Measurements from ENCODE around the gene EPSTI1.
"Not testable (repeated sequence)": the region's sequence is repeated elsewhere in the genome, so short reads cannot be mapped to it uniquely, and the experiment has no call there.

Gene EPSTI1, protein sequence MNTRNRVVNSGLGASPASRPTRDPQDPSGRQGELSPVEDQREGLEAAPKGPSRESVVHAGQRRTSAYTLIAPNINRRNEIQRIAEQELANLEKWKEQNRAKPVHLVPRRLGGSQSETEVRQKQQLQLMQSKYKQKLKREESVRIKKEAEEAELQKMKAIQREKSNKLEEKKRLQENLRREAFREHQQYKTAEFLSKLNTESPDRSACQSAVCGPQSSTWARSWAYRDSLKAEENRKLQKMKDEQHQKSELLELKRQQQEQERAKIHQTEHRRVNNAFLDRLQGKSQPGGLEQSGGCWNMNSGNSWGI

DNA sequence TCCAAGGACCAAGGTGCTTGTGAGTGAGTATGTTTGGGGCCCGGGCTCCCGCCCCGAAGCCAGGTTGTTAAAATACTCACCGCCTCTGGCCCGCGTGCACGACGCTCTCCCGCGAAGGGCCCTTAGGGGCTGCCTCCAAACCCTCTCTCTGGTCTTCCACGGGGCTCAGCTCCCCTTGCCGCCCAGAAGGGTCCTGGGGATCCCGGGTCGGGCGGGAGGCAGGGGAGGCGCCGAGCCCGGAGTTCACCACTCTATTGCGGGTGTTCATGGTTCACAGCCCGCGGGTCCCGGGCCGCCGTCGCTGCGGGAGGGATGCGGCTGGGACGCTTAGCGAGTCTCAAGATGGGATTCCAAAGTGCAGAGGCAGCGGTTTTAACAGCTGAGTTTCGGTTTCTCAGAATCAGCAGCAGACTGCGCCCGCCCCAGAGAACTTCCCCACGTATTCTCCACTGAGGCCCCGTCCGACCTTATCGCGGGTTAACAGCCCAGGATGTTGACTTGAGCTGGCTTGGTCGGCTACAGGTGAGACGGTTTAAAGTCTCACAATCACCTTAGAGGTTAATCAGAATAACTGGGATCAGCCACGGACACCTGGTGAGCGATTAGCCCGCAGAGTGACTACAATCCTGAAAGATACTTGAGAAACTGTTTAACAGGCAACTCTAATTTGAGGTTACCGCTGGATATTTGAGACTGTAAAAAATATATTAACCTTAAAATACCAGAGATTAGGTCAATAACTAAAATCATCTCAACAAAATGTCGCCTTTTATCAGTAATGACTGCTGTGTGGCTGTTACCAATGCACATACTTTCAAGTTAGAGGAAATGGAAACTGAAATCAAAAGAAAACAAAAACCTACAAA, at the start of gene EPSTI1:
TSS of gene EPSTI1 (minus strand) at position 344 of the 866 bp plus-strand sequence. CDS start at position 268, 76 bp downstream.
- no peak for DNase-seq

DNA sequence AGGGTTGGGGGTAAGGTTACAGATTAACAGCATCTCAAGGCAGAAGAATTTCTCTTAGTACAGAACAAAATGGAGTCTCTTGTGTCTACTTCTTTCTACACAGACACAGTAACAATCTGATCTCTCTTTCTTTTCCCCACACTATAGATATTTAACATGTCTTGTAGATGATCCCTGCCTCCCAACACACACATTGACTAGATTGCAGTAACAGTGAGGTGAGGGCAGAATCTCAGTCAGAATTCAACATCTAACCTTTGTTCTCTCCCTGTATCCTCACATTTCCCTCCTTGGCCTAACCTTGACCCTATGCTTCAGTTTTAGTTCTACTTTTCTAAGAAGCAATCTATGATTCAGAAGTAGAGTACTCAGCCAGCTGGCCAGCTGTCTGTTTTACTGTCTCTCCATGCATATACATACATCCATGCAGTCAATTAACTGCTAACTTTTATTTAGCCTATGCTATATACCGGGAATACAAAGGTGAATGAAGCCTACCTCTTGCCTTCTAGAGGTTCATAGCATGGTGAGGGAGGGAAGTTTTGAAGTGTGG, 49.4 kb upstream of the EPSTI1 start:
- DNase-seq, result no peak

DNA sequence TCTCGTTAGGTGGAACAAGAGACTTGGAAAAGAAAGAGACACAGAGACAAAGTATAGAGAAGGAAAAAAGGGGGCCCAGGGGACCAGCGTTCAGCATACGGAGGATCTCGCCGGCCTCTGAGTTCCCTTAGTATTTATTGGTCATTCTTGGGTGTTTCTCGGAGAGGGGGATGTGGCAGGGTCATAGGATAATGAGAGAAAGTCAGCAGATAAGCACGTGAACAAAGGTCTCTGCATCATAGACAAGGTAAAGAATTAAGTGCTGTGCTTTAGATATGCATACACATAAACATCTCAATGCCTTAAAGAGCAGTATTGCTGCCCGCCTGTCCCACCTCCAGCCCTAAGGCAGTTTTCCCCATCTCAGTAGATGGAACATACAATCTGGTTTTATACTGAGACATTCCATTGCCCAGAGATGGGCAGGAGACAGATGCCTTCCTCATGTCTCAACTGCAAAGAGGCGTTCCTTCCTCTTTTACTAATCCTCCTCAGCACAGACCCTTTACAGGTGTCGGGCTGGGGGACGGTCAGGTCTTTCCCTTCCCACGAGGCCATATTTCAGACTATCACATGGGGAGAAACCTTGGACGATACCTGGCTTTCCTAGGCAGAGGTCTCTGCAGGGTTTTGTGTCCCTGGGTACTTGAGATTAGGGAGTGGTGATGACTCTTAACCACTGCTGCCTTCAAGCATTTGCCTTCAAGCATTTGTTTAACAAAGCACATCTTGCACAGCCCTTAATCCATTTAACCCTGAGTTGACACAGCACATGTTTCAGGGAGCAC, 48.7 kb upstream of the EPSTI1 start:
- DNase-seq, result not testable (repeated sequence)

DNA sequence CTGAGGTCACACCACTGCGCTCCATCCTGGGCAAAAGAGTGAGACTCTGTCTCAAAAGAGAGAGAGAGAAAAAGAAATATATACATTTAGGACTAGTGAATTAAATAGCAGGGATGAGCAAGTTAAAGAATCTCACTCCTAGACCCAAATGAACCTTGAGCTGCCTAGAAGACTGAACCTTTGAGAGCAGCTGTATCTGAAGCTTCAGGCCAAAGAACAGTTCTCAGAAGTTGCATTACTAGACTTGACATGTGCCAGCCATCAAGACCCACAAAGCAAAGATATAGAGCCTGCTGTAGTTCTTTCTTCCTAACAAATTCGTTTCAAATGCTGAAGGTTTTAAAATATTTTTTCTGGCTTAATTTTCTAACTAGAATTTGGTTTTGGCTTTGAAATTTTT, 47.9 kb upstream of the EPSTI1 start:
- DNase-seq, result no peak

DNA sequence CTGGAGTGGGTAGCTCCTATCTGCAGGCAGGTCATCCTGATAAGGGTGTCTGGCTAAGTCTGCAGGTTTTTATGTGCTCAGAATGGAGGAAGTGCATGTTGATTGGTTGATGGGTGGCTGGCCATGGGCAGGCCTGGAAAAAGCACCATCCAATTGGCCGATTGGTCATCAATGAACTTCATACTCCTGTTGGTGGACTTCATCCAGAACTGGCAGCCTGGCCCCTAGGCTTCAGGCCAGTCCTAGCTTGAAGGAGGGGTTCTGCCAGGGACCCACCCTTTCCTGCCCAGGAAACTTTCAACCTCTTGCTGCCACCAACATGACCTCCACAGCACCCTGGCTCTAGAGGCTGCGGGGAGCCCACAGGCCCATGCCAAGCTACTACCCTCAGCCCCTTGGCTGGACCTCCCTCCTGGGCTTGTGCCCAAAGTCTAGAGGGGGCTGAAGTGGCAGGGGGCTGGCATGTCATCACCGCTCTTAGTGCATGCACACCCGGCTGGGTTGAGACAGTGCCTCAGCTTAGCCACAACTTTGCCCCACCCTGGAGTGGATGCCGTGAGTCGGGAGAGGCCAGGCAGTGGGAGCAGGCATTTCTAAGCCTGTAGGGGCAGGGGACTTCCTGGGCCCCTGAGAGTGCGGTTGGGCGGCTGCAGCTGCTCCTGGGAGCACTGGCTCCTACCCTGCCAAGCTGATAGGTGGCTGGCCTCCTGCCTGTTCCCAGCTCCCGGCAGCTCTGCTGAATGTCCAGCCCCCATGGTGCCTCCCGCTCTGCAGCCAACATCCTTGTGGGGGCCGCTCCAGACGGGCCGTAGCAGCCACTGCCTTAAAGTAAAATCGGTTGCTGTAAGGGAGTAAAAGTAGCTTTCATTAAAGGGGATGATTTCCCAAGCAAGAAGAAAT, 44.6 kb upstream of the EPSTI1 start:
- DNase-seq, result no peak

DNA sequence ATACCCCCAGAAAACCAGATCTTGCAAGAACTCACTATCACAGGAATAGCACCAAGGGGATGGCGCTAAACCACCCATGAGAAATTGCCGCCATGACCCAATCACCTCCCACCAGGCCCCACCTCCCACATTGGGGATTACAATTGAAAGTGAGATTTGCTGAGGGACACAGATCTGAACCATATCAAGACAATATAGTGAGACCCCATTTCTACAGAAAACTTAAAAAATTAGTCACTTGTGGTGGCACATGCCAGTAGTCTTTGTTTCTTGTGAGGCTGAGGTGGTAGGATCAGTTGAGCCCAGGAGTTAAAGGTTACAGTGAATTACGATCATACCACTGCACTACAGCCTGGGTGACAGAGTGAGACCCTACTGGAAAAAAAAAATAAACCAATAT, 41.0 kb upstream of the EPSTI1 start:
- DNase-seq, result no peak

DNA sequence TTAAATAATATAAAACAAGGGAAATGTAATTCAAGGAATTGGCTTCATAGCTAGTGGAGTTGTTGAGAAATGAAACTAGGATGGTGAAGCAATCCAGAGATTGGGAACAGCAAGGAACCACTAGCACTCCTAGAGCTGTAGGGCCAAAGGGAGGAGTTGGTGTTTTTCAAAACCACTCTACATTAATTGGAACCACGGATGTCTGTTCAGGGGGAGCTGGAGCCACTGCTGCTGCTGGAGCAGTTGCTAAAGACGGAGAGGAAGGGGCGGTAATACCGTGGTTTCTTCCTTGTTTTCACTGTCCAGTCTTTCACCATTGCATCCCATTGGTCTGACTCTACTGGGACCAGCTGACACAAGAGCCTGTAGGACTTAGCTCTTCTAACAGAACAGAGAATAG, 39.8 kb upstream of the EPSTI1 start:
- DNase-seq, result no peak

DNA sequence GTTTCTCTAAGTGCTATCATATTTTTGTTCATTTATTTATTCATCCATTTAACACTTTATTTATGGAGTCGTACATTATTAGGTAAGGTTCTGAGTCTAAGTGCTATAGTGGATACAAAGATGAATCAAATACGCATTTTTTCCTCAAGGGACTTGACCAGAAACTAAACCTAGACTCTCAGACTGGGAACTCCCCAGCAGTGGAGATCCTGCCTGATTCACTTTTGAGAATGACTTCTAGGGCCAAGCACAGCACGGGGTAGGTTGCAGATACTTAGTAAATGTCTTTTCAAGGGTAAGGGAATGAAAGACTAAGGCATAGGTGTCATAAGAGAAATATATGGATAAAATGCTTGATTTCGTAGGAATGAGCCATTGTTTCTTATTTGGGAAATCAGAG, 38.5 kb upstream of the EPSTI1 start:
- DNase-seq, result no peak

DNA sequence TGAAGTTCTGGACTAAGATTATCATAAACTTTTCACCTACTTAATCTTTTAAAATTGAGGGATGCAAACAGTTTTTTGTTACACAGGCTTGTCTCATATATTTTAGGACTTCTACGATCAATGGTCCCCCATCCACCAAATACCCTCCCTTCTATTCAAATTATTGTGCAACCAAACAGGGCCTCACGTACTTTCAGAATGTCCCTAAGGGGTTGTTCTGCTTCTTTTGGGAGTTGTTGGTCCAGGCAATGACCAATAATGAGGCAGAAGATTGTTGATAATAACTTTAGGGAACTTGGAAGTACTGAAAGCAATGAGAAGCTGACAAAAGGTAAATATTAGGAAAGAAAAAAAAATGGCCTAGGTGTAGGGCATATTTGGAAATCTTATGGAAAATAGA, 34.2 kb upstream of the EPSTI1 start:
- no peak for DNase-seq

DNA sequence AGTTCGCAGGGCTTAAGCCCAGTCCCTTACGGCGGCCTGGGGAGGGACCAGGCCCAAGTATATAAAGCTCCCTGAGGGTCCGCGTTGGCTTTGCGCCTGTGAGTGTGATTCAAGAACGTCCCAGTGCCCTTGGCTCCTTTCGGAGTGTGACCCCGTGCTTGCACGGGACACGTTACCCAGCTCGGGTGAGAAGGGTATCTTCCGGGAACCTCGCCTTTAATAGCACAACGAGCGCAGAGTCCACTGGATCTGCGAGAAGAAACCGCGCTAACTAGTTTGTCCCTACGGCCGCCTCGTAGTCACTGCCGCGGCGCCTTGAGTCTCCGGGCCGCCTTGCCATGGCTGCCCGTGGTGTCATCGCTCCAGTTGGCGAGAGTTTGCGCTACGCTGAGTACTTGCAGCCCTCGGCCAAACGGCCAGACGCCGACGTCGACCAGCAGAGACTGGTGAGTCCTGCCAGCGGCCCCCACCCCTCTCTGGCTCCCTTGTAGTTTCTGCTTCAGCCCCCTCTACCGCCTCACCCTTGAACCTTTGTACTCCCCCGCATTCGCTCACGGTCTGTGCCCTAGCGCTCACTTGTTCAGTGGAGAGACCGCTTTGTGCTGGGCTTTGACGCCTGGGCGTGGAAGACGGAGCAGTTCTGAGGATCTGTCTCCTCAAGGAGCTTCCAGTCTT, 31.4 kb upstream of the EPSTI1 start, which contains the start of gene DNAJC15:
TSS of gene DNAJC15 (plus strand) at position 298 of the 675 bp plus-strand sequence. CDS start at position 339, 41 bp downstream.
- DNase-seq, result no peak

DNA sequence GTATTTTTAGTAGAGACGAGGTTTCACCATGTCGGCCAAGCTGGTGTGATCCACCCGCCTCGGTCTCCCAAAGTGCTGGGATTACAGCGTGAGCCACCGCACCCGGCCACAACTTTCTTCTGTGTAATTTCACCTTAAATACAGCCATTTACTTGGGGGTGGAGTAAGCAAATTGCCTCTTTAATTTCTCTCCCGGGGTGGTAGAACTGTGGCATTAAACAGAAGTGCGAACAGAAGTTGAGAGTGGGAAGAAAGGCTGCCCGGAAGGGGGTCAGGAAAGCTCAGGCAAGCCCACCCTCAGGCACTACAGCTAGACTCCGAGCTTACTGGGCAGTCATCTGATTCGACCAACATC, 30.9 kb upstream of the EPSTI1 start:
- DNase-seq, result no peak

DNA sequence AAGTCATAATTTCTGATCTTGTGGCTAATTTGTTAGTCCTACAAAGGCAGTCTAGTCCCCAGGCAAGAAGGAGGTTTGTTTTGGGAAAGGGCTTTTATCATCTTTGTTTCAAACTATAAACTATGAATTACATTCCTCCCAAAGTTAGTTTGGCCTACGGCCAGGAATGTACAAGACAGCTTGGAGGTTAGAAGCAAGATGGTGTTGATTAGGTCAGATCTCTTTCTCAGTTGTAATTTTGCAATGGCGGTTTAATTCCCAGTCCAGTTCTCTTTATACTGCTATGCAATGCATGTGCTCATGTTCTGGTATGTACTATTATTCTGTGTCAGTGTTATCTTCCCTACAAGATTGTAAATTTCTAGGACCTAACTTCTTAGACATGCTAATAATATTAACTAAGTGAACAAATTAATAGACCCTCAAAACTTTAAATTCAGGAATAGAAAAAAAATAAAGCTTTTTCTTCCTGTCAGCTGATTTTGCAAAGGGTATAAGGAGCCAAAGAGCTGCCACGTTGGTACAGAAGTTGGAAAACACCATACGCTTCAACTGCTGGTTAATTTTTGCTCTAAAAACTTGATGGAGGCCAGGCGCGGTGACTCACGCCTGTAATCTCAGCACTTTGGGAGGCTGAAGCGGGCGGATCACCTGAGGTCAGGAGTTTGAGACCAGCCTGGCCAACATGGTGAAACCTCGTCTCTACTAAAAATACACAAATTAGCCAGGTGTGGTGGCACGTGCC, 30.1 kb upstream of the EPSTI1 start:
- DNase-seq, result no peak

DNA sequence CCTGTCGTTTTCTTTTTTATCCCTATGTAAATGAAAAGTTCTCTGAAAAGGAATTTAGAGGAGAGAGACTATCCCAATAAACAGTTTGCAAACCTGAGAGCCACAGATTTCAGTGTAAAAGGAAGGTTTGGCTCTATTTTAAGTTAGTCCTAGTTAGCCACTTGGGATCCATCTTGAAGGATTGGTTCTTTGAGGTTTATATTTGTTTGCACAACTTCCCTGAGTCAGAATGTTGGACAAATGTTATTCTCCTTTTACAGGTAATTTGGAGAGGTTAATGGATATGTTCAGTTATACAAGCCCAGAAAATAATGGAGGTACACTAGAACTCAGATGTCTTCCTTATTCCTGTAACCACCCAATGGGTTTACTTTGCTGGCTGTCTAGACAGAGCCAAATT, 28.8 kb upstream of the EPSTI1 start:
- no peak for DNase-seq

DNA sequence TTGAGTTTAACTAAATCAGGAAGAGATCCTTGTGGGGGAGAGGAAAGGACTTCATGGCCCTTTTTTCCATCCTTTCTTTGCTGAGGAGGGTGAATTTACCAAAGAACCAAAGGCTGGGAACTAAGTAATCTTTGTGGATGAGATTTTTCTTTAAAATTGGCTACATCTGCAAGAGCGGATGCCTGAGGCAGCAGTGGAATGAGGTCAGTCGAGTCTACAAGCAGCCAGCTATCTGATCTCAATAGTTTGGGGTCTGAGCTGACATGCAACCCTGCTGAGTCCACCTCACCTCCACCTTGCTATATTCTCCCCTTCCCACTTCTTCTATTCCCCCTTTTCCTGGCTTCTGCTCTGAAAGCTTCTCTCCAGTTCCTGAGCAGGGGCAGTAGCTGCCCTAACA, 27.8 kb upstream of the EPSTI1 start:
- no peak for DNase-seq

DNA sequence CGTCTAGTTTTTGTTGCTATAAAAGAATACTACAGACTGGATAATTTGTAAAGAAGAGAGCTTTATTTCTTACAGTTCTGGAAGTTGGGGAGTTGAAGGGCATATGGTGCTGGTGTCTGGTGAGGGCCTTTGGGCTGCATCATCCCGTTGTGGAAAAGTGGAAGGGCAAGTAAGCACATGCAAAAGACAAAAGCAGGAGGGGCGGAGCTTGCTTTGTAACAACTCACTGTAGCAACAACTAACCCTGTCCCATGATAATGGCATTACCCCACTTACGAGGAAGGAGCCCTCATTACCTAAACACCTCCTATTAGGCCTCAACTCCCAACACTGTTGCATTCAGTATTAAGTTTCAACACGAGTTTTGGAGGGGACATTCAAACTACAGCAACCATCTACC, 24.2 kb upstream of the EPSTI1 start:
- DNase-seq, result no peak

DNA sequence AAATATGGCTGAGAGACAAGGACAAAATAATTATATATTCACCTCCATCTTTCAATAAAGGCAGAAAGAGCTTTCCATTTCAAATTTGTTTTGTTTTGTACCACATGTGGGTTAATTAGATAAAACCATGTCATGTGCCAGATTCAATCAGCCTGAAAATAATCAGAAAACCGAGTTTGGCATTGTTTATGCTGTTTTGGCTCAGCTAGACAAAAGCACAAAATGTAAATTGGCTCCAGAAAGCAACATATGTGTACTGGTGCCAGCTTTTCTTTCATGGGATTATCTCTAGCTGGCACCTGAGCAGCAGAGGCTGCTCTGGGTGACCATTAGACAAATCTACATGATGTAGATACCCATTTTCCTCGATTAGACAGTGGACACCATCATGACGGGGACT, 22.1 kb upstream of the EPSTI1 start:
- no peak for DNase-seq

DNA sequence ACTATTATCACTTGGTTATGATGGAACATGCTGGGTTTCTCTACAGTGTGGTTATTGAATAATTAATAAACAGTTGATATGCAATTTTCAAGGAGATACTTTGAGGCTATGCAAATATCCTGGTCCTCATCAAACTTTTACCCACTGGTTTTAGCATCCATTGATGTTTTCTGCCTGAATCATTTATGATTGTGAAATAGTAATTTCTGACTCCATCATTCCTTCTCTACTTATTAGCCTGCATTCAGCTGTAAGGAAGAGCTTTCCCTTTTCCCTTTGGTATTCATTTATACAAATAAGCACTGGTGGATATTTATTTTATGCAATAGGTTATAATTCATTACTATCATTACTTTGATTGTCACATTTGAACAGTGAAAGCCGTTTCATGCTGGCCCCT, 17.5 kb upstream of the EPSTI1 start:
- DNase-seq, result no peak

DNA sequence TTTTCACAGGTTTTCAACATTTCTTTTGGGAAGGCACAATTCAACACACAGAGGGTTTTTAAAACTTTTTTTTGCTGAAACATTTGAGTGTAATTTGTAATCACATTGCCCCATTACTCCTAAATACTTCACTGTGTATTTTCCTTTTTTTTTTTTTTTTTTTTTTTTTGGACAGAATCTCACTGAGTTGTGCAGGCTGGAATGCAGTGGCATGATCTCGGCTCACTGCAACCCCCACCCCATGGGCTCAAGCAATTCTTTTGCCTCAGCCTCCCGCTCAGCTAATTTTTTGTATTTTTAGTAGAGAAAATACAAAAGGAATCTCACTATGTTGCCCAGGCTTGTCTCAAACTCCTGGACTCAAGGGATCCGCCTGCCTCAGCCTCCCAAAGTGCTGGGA, 16.6 kb upstream of the EPSTI1 start:
- DNase-seq, result no peak

DNA sequence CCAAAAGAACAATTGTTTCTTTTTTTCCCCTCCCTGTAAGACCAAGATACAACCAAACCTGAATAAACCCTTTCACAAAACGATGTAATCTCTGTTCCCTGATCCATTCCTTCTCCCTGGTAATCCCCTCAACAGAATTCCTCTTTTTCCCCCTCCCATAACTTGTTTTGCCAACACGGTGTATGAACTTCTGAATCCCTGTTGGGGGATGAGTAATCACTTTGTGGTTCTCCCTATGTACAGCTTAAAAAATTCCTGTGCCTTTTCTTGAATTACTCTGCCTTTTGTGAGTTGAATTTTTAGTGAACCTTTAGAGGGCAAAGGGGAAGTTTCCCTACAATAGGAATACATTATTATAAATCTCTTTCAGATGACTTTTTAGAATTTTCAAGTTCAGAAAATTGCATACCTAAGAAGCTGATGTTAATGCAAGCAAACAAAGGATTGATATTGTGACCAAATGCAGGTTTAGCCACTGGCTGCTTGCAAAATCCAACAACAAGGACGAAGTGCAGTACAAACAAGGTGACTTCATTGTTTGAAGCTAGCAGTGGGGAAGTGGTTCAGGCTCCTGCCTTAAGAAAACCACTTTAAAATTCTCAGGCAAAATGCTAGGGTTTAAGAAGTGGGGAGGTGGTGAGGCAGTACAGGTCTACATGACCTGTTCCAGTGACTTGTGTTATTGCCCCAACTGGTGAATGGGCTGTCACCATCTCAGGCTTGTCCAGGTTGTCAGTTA, 15.0 kb upstream of the EPSTI1 start:
- DNase-seq, result no peak
